SK-N-MC (cell line): ENCODE data around the gene SORBS2.

Experiments
- EZH2 ChIP-seq: fragments of 200-600 bp; sonication (generic); IDR thresholded peaks from one replicate; pipeline ENCODE4 v1.6.1; 2017; ENCODE audit warnings: antibody characterized with exemption
- POLR2AphosphoS5 ChIP-seq: IDR thresholded peaks from 2 replicates; pipeline ENCODE4 v1.6.1; 2012; ENCODE audit warnings: mild to moderate bottlenecking, low read depth, low read length, borderline replicate concordance

DNA sequence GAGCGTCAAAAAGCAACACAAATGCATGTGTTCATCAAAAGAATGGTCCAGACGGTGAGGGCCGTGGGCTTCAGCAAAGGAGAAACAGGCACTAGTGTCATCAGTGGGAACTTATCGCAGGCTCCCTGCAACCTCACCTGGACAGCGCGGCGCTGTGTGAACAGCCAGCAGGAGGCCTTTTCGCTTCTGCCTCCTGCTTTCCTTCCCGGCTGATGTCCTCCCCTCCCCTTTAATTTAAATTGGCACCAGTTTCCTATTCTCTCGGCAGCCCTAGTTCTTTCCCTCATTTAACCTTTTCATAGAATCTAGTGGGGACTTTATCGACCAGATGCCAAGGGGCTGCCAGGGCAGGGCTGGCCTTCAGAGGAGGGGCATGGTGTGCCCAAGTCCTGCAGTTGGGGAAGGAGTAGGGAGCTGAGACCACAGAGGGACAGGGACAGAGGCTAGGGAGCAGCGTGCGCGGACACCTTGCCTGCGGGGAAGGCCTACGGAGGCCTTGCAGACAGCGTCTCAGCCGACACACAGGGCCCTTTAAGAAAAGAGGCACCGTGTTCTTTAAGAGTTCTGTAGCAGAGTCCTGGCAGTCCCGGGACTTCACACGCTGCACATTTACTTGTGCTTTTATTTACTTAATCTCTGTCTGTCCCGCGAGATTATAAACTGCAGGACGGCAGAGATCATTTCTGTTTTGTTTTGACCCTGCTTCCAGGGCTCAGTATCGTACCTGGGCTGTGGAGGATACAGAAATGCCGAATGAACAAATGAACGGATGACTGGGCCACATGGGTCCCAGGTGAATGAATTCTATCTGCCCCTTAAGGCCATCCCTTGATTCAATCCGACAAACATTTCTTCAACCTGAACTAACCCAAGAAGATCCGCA, 8.4 kb upstream of the SORBS2 start:
- TF ChIP-seq POLR2AphosphoS5 (no peak), EZH2 (no peak)
